HuH-7 (cell line): ENCODE measurements around the gene CACNG6.

ENCODE experiments used
- DNase-seq: peaks from one replicate; pipeline ENCODE4 v3.0.0; 2011; ENCODE audit warnings: low spot score

Gene CACNG6

GRCh38 chr19:54045771-54046170 is 54.3 kb downstream of the CACNG6 start:
- no peak for DNase-seq

DNA sequence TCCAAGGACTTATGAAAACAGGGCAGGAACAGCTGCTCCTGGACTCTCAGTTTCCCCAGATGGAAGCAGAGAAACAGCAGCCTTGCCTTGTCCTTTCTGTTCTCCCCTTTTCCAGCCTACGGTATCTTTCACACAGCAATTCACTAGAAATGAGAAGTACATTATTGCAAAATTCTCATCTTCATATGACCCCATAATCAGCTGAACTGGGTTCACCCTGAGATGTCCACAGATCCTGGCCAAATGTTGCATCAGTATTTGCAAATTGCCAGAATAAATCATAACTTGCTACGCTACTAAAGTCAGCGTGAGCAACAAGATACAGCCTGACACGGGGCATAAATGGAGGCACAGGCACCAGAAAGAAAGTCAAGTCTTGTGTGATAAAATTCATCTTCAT is 56.2 kb downstream of the CACNG6 start:
- DNase-seq, result no peak
